Stomach (tissue), 19 donors: ENCODE data around the gene TGFBI. TPM values are rescaled to one million over a fixed set of nuclear protein-coding genes. Genes with fewer than 3 reads are reported as not detected.

ENCODE experiments used
- DNase-seq, 2 donors: peaks; one replicate each; pipeline versions ENCODE4 v3.0.0 to v3.0.0-alpha.2; 2013 to 2019
- H3K27ac ChIP-seq, 5 donors: fragments of 200-600 bp in 4 of 5; sonication (generic) in 4 of 5; one replicate each; pipeline ENCODE4 v1.5.1; 2013 to 2019; ENCODE audit warnings: mild to moderate bottlenecking in 1 of 5, moderate library complexity in 1 of 5
- H3K27me3 ChIP-seq, 3 donors: fragments of 200-600 bp; sonication (generic); one replicate each; pipeline ENCODE4 v1.5.1; 2017 to 2019; ENCODE audit warnings: mixed run types in 1 of 3
- H3K36me3 ChIP-seq, 4 donors: fragments of 200-600 bp; sonication (generic); 1 replicate in 3 of 4; 2 replicates in 1 of 4; pipeline ENCODE4 v1.5.1; 2016 to 2019
- H3K4me1 ChIP-seq, 4 donors: fragments of 200-600 bp; sonication (generic); one replicate each; pipeline ENCODE4 v1.5.1; 2016 to 2019
- H3K4me3 ChIP-seq, 4 donors: fragments of 200-600 bp; sonication (generic) in 3 of 4; one replicate each; pipeline ENCODE4 v1.5.1; 2016 to 2019; ENCODE audit warnings: mild to moderate bottlenecking in 1 of 4
- H3K9me3 ChIP-seq, 4 donors: fragments of 200-600 bp; sonication (generic); one replicate each; pipeline ENCODE4 v1.5.1; 2016 to 2019
- EP300 ChIP-seq: sonication (generic); formaldehyde crosslinking; IDR thresholded peaks from one replicate; pipeline ENCODE4 v1.6.1; 2017; ENCODE audit warnings: antibody characterized with exemption
- POLR2A ChIP-seq, 4 donors: fragments of 450-650 bp; IDR thresholded peaks; one replicate each; pipeline ENCODE4 v1.6.1; 2016; ENCODE audit warnings: antibody characterized with exemption in 4 of 4, control low read depth in 2 of 4, mild to moderate bottlenecking in 1 of 4, moderate library complexity in 1 of 4
- POLR2AphosphoS5 ChIP-seq, 3 donors: sonication (generic); formaldehyde crosslinking; IDR thresholded peaks; one replicate each; pipeline ENCODE4 v1.6.1; 2016; ENCODE audit warnings: antibody characterized with exemption in 3 of 3
- WGBS, 5 donors: extraction: QIAGEN DNeasy Blood & Tissue Kit in 3 of 5; methylation state at CpG; one replicate each; pipeline versions ENCODE4 v1.1.5 to v1.1.7; 2013 to 2018; 5-methylcytosine and 5-hydroxymethylcytosine counted together
- intact Hi-C: fragments of 100-400 bp; cut with DNase I; formaldehyde crosslinking; loops from one replicate; pipeline ENCODE4 v1.15.1; 2023; ENCODE audit warnings: low total_unique reads
- long read RNA-seq, 10 donors: transcript quantifications; one replicate each; lab custom pipeline, GENCODE V29; 2026
- polyA plus RNA-seq, 3 donors: library from polyadenylated mRNA; stranded (reverse); fragments of 200-250 nt; gene quantifications; one replicate each; pipeline ENCODE4 v1.2.3, GENCODE V29; 2013
- total RNA-seq, 5 donors: library from RNA; depleted of rRNA; stranded (reverse); fragments of >200 nt; gene quantifications; one replicate each; pipeline versions ENCODE4 v1.1.0 to v1.2.3, GENCODE V29; 2014 to 2016
- TF ChIP-seq, protein P1 (sequence below), 7 experiments: fragments of 450-650 bp in 4 of 7; fragments of 200-600 bp in 3 of 7; sonication (generic) in 3 of 7; IDR thresholded peaks; one replicate each; pipeline ENCODE4 v1.5.1; 2016 to 2019; ENCODE audit warnings: antibody characterized with exemption in 7 of 7, control low read depth in 2 of 7, mild to moderate bottlenecking in 1 of 7
- donor health status: healthy with polysubstance abuse.
- donor health status: Bipolar disorder and iron deficiency.
- donor health status: healthy.

Gene TGFBI
- total RNA-seq (100 to 1,000 TPM in 1 of 5 donors, 10 to 100 TPM in 4; 24.5 to 180 (median 70.1) TPM), polyA plus RNA-seq (100 to 1,000 TPM in 1 of 3 donors, 10 to 100 TPM in 2; 43.5 to 116 (median 54.4) TPM)
- long read RNA-seq, donor 1, partial matches to known transcripts = 6 of 11 reads
- long read RNA-seq, donor 1, other reads (novel, unspliced or antisense) = 0 of 11 reads
- long read RNA-seq, donor 2, transcript TGFBI-201 (17 exons, 2,804 nt) = major isoform, 5 of 6 reads
- long read RNA-seq, donor 2, partial matches to known transcripts = 0 of 6 reads
- long read RNA-seq, donor 2, other reads (novel, unspliced or antisense) = 0 of 6 reads
- long read RNA-seq, donor 3, partial matches to known transcripts = 0 of 2 reads
- long read RNA-seq, donor 3, other reads (novel, unspliced or antisense) = 0 of 2 reads
- long read RNA-seq, donor 4 = 0 reads
- long read RNA-seq, donor 5, partial matches to known transcripts = 26 of 31 reads
- long read RNA-seq, donor 5, other reads (novel, unspliced or antisense) = 0 of 31 reads
- long read RNA-seq, donor 6, transcript TGFBI-201 (17 exons, 2,804 nt) = major isoform, 13 of 30 reads
- long read RNA-seq, donor 6, partial matches to known transcripts = 17 of 30 reads
- long read RNA-seq, donor 6, other reads (novel, unspliced or antisense) = 0 of 30 reads
- long read RNA-seq, donor 7, transcript TGFBI-201 (17 exons, 2,804 nt) = major isoform, 15 of 80 reads
- long read RNA-seq, donor 7, partial matches to known transcripts = 62 of 80 reads
- long read RNA-seq, donor 7, other reads (novel, unspliced or antisense) = 0 of 80 reads
- long read RNA-seq, donor 8, transcript TGFBI-201 (17 exons, 2,804 nt) = major isoform, 6 of 20 reads
- long read RNA-seq, donor 8, partial matches to known transcripts = 14 of 20 reads
- long read RNA-seq, donor 8, other reads (novel, unspliced or antisense) = 0 of 20 reads
- long read RNA-seq, donor 9, partial matches to known transcripts = 33 of 37 reads
- long read RNA-seq, donor 9, other reads (novel, unspliced or antisense) = 0 of 37 reads
- long read RNA-seq, donor 10, partial matches to known transcripts = 0 of 4 reads
- long read RNA-seq, donor 10, other reads (novel, unspliced or antisense) = 0 of 4 reads

DNA sequence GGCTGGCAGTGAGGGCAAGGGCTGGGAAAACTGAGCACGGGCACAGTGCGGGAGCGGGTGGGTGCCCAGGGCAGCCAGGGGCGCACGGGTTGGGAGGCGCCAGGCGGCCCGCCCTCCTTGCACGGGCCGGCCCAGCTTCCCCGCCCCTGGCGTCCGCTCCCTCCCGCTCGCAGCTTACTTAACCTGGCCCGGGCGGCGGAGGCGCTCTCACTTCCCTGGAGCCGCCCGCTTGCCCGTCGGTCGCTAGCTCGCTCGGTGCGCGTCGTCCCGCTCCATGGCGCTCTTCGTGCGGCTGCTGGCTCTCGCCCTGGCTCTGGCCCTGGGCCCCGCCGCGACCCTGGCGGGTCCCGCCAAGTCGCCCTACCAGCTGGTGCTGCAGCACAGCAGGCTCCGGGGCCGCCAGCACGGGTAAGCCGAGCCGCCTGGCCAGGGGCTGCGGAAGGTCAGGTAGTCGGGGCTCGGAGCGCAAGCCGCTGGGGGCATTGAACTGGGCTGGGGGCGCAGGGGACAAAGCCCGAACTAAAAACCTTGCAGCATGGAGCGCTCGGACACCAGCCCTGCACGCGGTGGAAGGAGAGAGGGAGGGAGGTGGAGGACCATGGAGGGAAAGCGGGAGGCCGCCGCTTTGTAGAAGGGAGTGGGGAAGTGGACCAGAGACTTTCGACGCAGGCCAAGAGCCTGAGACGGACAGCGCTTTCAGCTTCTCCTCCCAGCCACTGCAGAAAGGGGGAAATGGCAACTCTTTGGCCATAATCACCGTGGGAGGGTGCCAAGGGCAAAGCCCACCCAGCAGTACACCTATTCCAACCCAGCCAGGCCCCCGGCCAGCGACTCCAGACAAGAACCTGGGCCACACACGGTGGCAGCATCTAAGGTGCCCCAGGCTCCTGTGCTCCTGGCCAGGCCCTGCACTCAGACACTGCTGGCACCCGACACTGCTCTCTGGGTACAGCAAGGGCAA, at the start of gene TGFBI:
TGFBI (plus strand) TSS at position 207 of the 961 bp plus-strand sequence; CDS start at position 275, 68 bp downstream.
- TF ChIP-seq POLR2AphosphoS5 (IDR thresholded peaks at IDR 0.05) (peak; percentile 40 to 71 (median 55)), EP300 (no peak), POLR2A (IDR thresholded peaks at IDR 0.05) (no peak)
- TF ChIP-seq, protein P1, sequence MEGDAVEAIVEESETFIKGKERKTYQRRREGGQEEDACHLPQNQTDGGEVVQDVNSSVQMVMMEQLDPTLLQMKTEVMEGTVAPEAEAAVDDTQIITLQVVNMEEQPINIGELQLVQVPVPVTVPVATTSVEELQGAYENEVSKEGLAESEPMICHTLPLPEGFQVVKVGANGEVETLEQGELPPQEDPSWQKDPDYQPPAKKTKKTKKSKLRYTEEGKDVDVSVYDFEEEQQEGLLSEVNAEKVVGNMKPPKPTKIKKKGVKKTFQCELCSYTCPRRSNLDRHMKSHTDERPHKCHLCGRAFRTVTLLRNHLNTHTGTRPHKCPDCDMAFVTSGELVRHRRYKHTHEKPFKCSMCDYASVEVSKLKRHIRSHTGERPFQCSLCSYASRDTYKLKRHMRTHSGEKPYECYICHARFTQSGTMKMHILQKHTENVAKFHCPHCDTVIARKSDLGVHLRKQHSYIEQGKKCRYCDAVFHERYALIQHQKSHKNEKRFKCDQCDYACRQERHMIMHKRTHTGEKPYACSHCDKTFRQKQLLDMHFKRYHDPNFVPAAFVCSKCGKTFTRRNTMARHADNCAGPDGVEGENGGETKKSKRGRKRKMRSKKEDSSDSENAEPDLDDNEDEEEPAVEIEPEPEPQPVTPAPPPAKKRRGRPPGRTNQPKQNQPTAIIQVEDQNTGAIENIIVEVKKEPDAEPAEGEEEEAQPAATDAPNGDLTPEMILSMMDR (IDR thresholded peaks at IDR 0.05) = no peak
- intact Hi-C loops = no loop called here
- Histone ChIP-seq H3K9me3 (no peaks in the 10 kb centered on the region), H3K27me3 (peaks cover 0 to 21% (median 19%) of the 10 kb centered on the region in 3 donors), H3K27ac (peak within 1 kb of the TSS in 4 of 5 donors; percentile 63 to 77 (median 70)), H3K4me1 (peaks cover 16 to 60% (median 26%) of the 10 kb centered on the region in 4 donors), H3K4me3 (peak within 1 kb of the TSS; percentile 55 to 67 (median 58)), H3K36me3 (peaks cover 0 to 6% (median 0%) of the 10 kb centered on the region in 4 donors)
- DNase-seq = peak; percentile 66 to 89
- WGBS, 5 donors = 9 to 17% (median 12%) methylated on average over 42 to 68 of the region's 68 CpGs

DNA sequence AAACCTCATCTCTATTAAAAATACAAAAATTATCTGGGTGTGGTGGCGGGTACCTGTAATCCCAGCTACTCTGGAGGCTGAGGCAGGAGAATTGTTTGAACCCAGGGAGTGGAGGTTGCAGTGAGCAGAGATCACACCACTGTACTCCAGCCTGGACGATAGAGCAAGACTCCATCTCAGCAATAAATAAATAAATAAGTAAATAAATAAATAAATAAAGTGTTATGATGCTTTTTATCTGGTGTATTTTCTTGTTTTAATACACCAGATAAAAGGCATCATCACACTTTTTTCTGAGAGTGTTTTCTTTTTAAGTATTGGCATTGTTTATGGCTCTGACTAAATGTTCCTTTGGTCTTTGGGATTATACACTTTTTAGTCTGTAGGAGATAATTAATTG, 49.8 kb upstream of the TGFBI start:
- no peak for DNase-seq
- Histone ChIP-seq H3K4me1 (no peaks in the 10 kb centered on the region), H3K4me3 (no peak overlapping the region), H3K27ac (no peak overlapping the region), H3K27me3 (peaks cover 0 to 11% (median 0%) of the 10 kb centered on the region in 3 donors), H3K36me3 (no peaks in the 10 kb centered on the region), H3K9me3 (no peaks in the 10 kb centered on the region)
- intact Hi-C loops = no loop called here
- TF ChIP-seq EP300 = no peak
- no peak for TF ChIP-seq POLR2A (IDR thresholded peaks at IDR 0.05)
- TF ChIP-seq, protein P1 (IDR thresholded peaks at IDR 0.05) = no peak
- TF ChIP-seq POLR2AphosphoS5 (IDR thresholded peaks at IDR 0.05) = no peak
- 86 to 94% (median 89%) methylated on average over 2 of the region's 2 CpGs for WGBS, 5 donors

DNA sequence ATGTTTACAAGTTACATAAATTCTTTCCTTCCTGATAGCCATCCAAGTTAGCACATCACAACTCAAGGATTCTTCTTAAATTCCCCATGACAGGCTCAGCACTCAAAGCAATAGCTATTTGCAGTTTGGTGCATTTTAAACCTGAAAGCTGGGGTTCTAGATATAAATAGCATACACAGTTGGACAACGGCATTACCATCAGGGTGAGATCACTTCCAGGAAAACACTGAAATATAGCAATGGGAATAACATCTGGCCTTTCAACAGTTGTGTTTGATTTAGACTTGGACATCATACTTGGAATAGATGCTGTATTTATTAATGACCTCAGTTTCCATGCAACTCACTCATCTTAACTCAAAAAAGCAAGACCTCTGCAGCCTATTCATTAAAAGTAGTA, 49.3 kb upstream of the TGFBI start:
- Histone ChIP-seq H3K36me3 (no peaks in the 10 kb centered on the region), H3K4me3 (no peak overlapping the region), H3K27me3 (peaks cover 0 to 11% (median 0%) of the 10 kb centered on the region in 3 donors), H3K27ac (no peak overlapping the region), H3K9me3 (no peaks in the 10 kb centered on the region), H3K4me1 (no peaks in the 10 kb centered on the region)
- peak in 1 of 2 donors; percentile 80 for DNase-seq
- WGBS, 5 donors = 37 to 61% (median 49%) methylated on average over 1 of the region's 1 CpG
- intact Hi-C loops = no loop called here
- no peak for TF ChIP-seq EP300
- peak in 1 of 3 donors; percentile 56 for TF ChIP-seq POLR2AphosphoS5 (IDR thresholded peaks at IDR 0.05)

DNA sequence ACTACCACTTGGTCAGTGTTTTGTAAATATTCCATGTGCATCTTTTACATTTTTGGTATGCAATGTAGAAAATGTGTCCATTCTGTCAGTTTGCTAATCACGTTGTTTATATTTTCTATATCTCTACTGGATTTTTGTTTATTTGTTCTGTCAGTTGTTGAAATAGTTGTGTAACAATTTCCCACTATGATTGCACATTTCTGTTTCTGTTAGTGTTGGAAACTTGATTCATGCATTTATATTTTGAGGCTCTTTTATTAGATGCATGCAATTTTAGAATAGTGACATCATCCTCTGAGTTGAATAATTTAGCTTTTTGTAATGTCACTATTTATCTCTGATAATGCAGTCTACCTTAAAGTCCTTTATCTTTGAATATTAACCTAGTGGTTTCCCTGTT, 48.2 kb upstream of the TGFBI start:
- 46 to 69% (median 61%) methylated on average over 1 of the region's 1 CpG for WGBS, 5 donors
- no peak for DNase-seq
- Histone ChIP-seq H3K36me3 (no peaks in the 10 kb centered on the region), H3K4me1 (no peaks in the 10 kb centered on the region), H3K9me3 (no peaks in the 10 kb centered on the region), H3K27ac (no peak overlapping the region), H3K4me3 (no peak overlapping the region), H3K27me3 (peaks cover 0 to 9% (median 0%) of the 10 kb centered on the region in 3 donors)
- intact Hi-C loops = no loop called here
- TF ChIP-seq, protein P1 (IDR thresholded peaks at IDR 0.05) = no peak
- TF ChIP-seq EP300 (no peak), POLR2AphosphoS5 (IDR thresholded peaks at IDR 0.05) (no peak), POLR2A (IDR thresholded peaks at IDR 0.05) (no peak)
